ENCODE data around the gene PDE7B.
A peak's percentile ranks its signal among the peaks of the same experiment; 100 is the strongest.

Gene PDE7B

DNA sequence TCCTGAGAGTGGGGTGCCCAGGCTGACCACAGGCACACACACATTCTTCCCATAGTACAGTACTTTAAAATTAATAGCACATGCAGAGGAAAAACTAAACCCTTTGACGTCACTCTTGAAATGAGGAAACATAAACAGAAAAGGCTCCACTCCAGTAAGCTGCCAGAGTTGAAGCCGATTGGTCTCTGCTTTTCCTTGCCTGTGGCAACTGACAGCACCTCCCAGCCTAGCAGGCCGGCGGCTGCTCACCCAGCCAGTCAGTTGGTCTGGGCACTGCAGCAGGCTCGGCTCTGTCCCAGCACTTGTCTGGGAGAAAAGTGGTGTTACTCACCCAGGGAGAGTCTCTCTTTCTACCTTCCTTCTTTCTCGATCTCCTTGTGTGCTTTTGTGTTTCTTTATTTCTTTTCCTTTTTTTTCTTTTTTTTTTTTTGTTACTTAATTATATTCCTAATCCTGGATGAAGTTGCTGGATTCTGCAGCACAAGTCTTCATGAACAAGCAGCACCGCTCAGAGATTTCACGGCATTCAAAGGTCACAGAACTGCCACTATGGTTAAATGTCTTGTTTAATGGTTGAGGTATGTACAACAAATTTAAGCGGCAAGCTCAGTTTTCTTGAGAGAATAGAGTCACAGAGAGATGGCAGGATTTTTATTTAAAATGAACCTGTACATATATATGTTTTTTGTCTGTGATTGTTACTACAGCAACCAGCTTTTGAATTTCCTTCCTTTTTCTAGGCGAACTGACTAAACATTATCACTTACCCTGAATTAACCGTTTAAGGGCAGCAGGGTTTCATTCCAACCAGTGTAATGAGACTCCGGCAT is at the start of gene PDE7B:
Gene PDE7B (plus strand): TSS at position 260 of the 830 bp plus-strand sequence.
- Histone ChIP-seq H3K36me3 (replicated peaks) (no peaks in the 10 kb centered on the region), H3K4me3 (ENCODE audit: low read depth, low read length) (peak within 1 kb of the TSS; percentile 60), H3K27ac (peak within 1 kb of the TSS; percentile 78), H3K27me3 (replicated peaks) (no peaks in the 10 kb centered on the region)
- TF ChIP-seq, protein P1, sequence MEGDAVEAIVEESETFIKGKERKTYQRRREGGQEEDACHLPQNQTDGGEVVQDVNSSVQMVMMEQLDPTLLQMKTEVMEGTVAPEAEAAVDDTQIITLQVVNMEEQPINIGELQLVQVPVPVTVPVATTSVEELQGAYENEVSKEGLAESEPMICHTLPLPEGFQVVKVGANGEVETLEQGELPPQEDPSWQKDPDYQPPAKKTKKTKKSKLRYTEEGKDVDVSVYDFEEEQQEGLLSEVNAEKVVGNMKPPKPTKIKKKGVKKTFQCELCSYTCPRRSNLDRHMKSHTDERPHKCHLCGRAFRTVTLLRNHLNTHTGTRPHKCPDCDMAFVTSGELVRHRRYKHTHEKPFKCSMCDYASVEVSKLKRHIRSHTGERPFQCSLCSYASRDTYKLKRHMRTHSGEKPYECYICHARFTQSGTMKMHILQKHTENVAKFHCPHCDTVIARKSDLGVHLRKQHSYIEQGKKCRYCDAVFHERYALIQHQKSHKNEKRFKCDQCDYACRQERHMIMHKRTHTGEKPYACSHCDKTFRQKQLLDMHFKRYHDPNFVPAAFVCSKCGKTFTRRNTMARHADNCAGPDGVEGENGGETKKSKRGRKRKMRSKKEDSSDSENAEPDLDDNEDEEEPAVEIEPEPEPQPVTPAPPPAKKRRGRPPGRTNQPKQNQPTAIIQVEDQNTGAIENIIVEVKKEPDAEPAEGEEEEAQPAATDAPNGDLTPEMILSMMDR (IDR thresholded peaks at IDR 0.05; ENCODE audit: low read depth, low read length, missing control alignments), result no peak
- peak; percentile 94 for DNase-seq
- in situ Hi-C loops (cut with HindIII; ENCODE audit: low pct_ligation_motif_present, low sequenced_read_pairs), result no loop called here

DNA sequence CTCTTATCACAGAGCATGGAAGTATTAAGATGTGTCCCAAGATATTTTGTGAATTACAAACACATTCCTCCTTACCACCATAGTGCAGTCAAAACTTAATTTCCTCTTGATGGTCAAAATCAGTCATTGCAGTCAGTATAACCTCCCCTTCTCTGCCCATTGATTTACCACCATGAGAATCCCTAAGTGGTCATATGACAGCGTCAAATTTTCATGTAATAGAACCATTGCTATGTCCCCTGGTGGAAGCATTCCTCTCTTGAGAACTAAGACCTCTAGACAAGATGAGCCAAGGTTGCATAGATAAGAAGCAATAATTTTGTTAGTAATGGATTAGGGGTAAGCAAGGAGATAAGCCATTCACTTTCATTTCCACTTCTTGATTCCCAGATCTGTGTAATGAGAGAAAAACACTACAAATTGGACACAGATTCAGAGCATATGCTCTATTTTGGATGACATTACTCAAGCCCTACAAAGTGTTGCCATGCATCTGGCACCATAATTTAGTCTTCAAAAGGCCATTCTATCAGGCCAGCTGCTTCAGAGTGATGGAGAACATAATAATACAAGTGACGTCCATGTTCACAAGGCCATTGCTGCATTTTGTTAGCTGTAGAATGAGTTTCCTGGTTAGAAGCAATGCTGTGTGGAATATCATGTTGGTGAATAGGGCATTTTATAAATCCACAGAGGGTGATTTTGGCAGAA is 49.6 kb upstream of the PDE7B start:
- in situ Hi-C loops (cut with HindIII; ENCODE audit: low pct_ligation_motif_present, low sequenced_read_pairs), result no loop called here

DNA sequence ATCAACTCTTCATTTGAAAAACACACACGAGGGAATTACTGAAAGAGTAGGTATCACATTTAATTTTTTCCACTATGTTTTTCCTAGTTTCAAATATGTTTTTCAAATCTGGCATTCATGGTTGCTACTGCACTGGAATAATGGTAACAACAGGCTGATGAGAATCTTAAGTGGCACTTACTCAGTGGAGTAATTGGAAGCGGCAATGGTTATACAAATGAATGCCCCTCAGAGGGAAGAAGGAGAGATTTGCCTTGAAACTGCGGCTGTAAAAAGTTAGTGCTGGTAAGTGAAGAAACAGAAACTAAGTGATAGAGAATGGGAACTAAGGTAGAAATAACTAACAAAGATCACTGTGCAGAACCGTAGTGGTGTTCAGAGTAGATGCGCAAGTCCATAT is 41.0 kb upstream of the PDE7B start:
- DNase-seq, result no peak
- H3K27ac ChIP-seq, result no peak overlapping the region
- H3K27me3 ChIP-seq (replicated peaks), result no peaks in the 10 kb centered on the region
- no peaks in the 10 kb centered on the region for H3K36me3 ChIP-seq (replicated peaks)
- in situ Hi-C loops (cut with HindIII; ENCODE audit: low pct_ligation_motif_present, low sequenced_read_pairs), result no loop called here
- no peak overlapping the region for H3K4me3 ChIP-seq (ENCODE audit: low read depth, low read length)
- TF ChIP-seq, protein P1 (IDR thresholded peaks at IDR 0.05; ENCODE audit: low read depth, low read length, missing control alignments), result no peak

More for the DNA sequence above, 49.6 kb upstream of the PDE7B start:
- Histone ChIP-seq H3K4me3 (ENCODE audit: low read depth, low read length) (no peak overlapping the region), H3K27me3 (replicated peaks) (no peaks in the 10 kb centered on the region), H3K36me3 (replicated peaks) (no peaks in the 10 kb centered on the region), H3K27ac (no peak overlapping the region)
- TF ChIP-seq, protein P1 (IDR thresholded peaks at IDR 0.05; ENCODE audit: low read depth, low read length, missing control alignments), result no peak
- DNase-seq, result no peak

DNA sequence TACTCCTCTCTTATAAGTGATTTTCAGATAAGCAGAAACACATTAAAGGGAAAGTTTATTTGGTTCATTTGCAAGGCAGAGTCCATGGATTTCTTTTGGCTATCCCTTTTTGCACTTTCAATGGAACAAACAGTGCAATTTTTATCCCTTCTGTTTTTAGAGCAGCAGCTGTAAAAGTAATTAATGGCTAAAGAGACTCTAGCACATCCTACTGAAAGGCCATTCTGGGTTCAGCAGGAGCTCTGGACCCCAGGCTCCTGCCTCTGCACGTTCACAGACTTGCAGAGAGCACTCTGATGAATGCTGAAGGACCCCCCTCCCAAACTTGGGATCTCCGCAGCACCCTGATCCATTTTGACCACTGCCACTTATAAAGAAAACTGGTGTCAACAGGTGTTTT is 40.3 kb upstream of the PDE7B start:
- in situ Hi-C loops (cut with HindIII; ENCODE audit: low pct_ligation_motif_present, low sequenced_read_pairs), result no loop called here
- TF ChIP-seq, protein P1 (IDR thresholded peaks at IDR 0.05; ENCODE audit: low read depth, low read length, missing control alignments), result no peak
- Histone ChIP-seq H3K36me3 (replicated peaks) (no peaks in the 10 kb centered on the region), H3K27ac (no peak overlapping the region), H3K4me3 (ENCODE audit: low read depth, low read length) (no peak overlapping the region), H3K27me3 (replicated peaks) (no peaks in the 10 kb centered on the region)
- no peak for DNase-seq

DNA sequence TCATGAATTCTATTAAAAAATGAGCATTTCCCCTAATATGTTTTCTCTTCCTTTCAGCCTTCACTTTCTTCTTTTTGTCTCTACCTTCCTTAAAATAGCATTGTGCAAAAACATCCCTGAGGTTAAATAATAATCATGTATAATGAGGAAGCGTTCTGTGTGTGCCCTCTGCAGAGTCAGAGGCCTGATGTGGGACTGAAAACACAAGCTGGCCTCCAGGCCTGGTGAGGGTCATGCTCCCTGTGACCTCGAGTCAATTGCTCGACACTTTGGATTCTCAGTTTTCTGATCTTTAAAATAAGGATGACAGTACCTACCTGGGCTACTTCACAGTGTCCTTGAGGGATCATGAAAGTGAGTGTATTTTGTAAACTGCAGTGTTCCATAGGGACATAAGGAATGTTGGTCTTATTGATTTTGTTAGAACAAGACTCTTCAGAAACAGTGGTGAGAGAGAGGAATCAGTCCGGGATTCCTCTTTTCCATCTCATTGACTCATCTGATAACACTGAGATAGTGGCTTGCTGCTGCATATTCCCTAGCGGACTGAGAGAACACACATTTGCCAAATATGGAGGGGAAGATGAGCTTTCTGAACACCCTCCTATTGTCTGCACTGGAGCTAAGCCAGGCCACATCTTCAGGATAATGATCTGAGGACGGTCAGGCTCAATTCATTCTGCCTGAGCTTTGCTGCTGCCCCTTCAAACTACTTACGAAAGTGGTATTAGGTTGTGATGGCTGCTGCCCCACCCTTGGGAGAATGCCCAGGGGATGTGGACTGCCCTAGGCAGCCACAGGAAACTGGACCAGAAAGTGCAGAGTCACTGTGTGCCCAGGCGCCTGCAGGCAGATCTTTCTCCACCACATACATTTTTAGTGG is 39.6 kb upstream of the PDE7B start:
- Histone ChIP-seq H3K27me3 (replicated peaks) (no peaks in the 10 kb centered on the region), H3K4me3 (ENCODE audit: low read depth, low read length) (no peak overlapping the region), H3K36me3 (replicated peaks) (no peaks in the 10 kb centered on the region), H3K27ac (peak overlapping the region; percentile 31)
- in situ Hi-C loops (cut with HindIII; ENCODE audit: low pct_ligation_motif_present, low sequenced_read_pairs), result no loop called here
- peak; percentile 73 for DNase-seq
- TF ChIP-seq, protein P1 (IDR thresholded peaks at IDR 0.05; ENCODE audit: low read depth, low read length, missing control alignments), result no peak

All from brain microvascular endothelial cell (primary cell).